DOHH2 (cell line): ENCODE measurements around the gene TMEM132E.

Experiments used
- H3F3A ChIP-seq: fragments of 200-600 bp; sonication (generic), shearing (Covaris generic); 2 replicates; pipeline ENCODE4 v1.6.0; 2016; ENCODE audit warnings: antibody characterized with exemption, mild to moderate bottlenecking; ENCODE audit not compliant: control insufficient read depth, insufficient read depth
- H3K27ac ChIP-seq: fragments of 200-600 bp; sonication (generic); 2 replicates; pipeline ENCODE4 v1.5.1; 2014; ENCODE audit warnings: low read depth, mild to moderate bottlenecking, low read length, moderate library complexity
- H3K27me3 ChIP-seq: fragments of 200-600 bp; sonication (generic); 2 replicates; pipeline ENCODE4 v1.6.1; 2014; ENCODE audit warnings: mild to moderate bottlenecking, low read length, mixed read lengths; ENCODE audit not compliant: control insufficient read depth
- H3K36me3 ChIP-seq: fragments of 200-600 bp; sonication (generic); 2 replicates; pipeline ENCODE4 v1.6.1; 2014; ENCODE audit warnings: mild to moderate bottlenecking, low read length, moderate library complexity, mixed read lengths; ENCODE audit not compliant: control insufficient read depth
- H3K4me1 ChIP-seq: fragments of 200-600 bp; sonication (generic); 2 replicates; pipeline ENCODE4 v1.6.1; 2014; ENCODE audit warnings: mild to moderate bottlenecking, low read length, mixed read lengths; ENCODE audit not compliant: control insufficient read depth
- H3K4me2 ChIP-seq: fragments of 200-600 bp; sonication (generic); 2 replicates; pipeline ENCODE4 v1.6.0; 2014; ENCODE audit warnings: mild to moderate bottlenecking, low read length, moderate library complexity
- H3K4me3 ChIP-seq: fragments of 200-600 bp; sonication (generic); 2 replicates; pipeline ENCODE4 v1.5.1; 2014; ENCODE audit warnings: mild to moderate bottlenecking, low read length, mixed read lengths
- H3K79me2 ChIP-seq: fragments of 200-600 bp; sonication (generic); 2 replicates; pipeline ENCODE4 v1.6.1; 2014; ENCODE audit warnings: mild to moderate bottlenecking, low read length, mixed read lengths; ENCODE audit not compliant: control insufficient read depth
- H3K9me2 ChIP-seq: fragments of 200-600 bp; sonication (generic); replicated peaks from 2 replicates; pipeline ENCODE4 v1.6.1; 2014; ENCODE audit warnings: mild to moderate bottlenecking, low read length, mixed read lengths; ENCODE audit not compliant: control insufficient read depth
- H3K9me3 ChIP-seq: fragments of 200-600 bp; sonication (generic); 2 replicates; pipeline ENCODE4 v1.6.1; 2014; ENCODE audit warnings: antibody characterized with exemption, low read length, mixed read lengths; ENCODE audit not compliant: control insufficient read depth, insufficient read depth
- H4K20me1 ChIP-seq: fragments of 200-600 bp; sonication (generic); 2 replicates; pipeline ENCODE4 v1.6.0; 2014; ENCODE audit warnings: low read depth, mild to moderate bottlenecking, antibody characterized with exemption, low read length, moderate library complexity; ENCODE audit not compliant: control insufficient read depth, insufficient read depth
- CTCF ChIP-seq: fragments of 200-600 bp; sonication (generic); IDR thresholded peaks from one replicate; pipeline ENCODE4 v1.5.1; 2014; ENCODE audit warnings: antibody characterized with exemption, mild to moderate bottlenecking, low read depth, low read length; ENCODE audit not compliant: poor library complexity, severe bottlenecking
- EZH2phosphoT487 ChIP-seq: fragments of 200-600 bp; sonication (generic); IDR thresholded peaks from 2 replicates; pipeline ENCODE4 v1.6.1; 2017; ENCODE audit warnings: borderline replicate concordance, mild to moderate bottlenecking, antibody characterized with exemption, low read length, moderate library complexity, mixed read lengths

TMEM132E gene

GRCh38 chr17:34610506-34610905, 31.1 kb downstream of the TMEM132E start:
- H3K79me2 ChIP-seq, result no peaks in the 10 kb centered on the region
- H3K9me2 ChIP-seq, result no peaks in the 10 kb centered on the region
- H3F3A ChIP-seq, result no peaks in the 10 kb centered on the region
- no peaks in the 10 kb centered on the region for H3K9me3 ChIP-seq
- no peaks in the 10 kb centered on the region for H3K36me3 ChIP-seq
- H3K4me3 ChIP-seq, result no peak overlapping the region
- H3K4me1 ChIP-seq, result no peaks in the 10 kb centered on the region
- no peak overlapping the region for H3K4me2 ChIP-seq
- H3K27me3 ChIP-seq, result no peaks in the 10 kb centered on the region; the same call in 1 of the 2 replicates
- H4K20me1 ChIP-seq, result no peaks in the 10 kb centered on the region
- no peak overlapping the region for H3K27ac ChIP-seq
- TF ChIP-seq EZH2phosphoT487, result no peak
- no peak for TF ChIP-seq CTCF

- no peaks in the 10 kb centered on the region for H3F3A ChIP-seq
- no peaks in the 10 kb centered on the region for H3K4me1 ChIP-seq
- no peak overlapping the region for H3K4me2 ChIP-seq
- no peaks in the 10 kb centered on the region for H3K9me2 ChIP-seq
- H3K79me2 ChIP-seq, result no peaks in the 10 kb centered on the region
- H3K9me3 ChIP-seq, result no peaks in the 10 kb centered on the region
- H3K4me3 ChIP-seq, result no peak overlapping the region
- H4K20me1 ChIP-seq, result no peaks in the 10 kb centered on the region
- no peaks in the 10 kb centered on the region for H3K36me3 ChIP-seq
- TF ChIP-seq EZH2phosphoT487 (no peak), CTCF (no peak)
- no peaks in the 10 kb centered on the region; the same call in 1 of the 2 replicates for H3K27me3 ChIP-seq
- H3K27ac ChIP-seq, result no peak overlapping the region
These were observed 34.0 kb downstream of the TMEM132E start for GRCh38 chr17:34613064-34614019.

GRCh38 chr17:34614698-34615097, 35.3 kb downstream of the TMEM132E start:
- no peaks in the 10 kb centered on the region for H3K9me2 ChIP-seq
- no peak overlapping the region for H3K27ac ChIP-seq
- no peaks in the 10 kb centered on the region for H4K20me1 ChIP-seq
- TF ChIP-seq CTCF, result no peak
- TF ChIP-seq EZH2phosphoT487, result no peak
- no peaks in the 10 kb centered on the region for H3K27me3 ChIP-seq
- H3K4me1 ChIP-seq, result no peaks in the 10 kb centered on the region
- no peaks in the 10 kb centered on the region for H3F3A ChIP-seq
- no peak overlapping the region for H3K4me3 ChIP-seq
- no peak overlapping the region for H3K4me2 ChIP-seq
- no peaks in the 10 kb centered on the region for H3K79me2 ChIP-seq
- H3K36me3 ChIP-seq, result no peaks in the 10 kb centered on the region
- no peaks in the 10 kb centered on the region for H3K9me3 ChIP-seq
